KOPT-K1 (cell line): Measurements from ENCODE around the gene TMEM88.
A peak's percentile ranks its signal among the peaks of the same experiment; 100 is the strongest.

ENCODE experiments used
- H3K27ac ChIP-seq: fragments of 200-600 bp; sonication (generic); 2 replicates; pipeline ENCODE4 v1.5.1; 2016; ENCODE audit warnings: antibody characterized with exemption, mild to moderate bottlenecking, low read depth, low read length; ENCODE audit not compliant: poor library complexity, severe bottlenecking
- H3K36me3 ChIP-seq: fragments of 200-600 bp; sonication (generic); 2 replicates; pipeline ENCODE4 v1.5.1; 2017; ENCODE audit warnings: antibody characterized with exemption, mild to moderate bottlenecking, low read length, moderate library complexity; ENCODE audit not compliant: insufficient read depth
- H3K9me3 ChIP-seq: fragments of 200-600 bp; sonication (generic); 2 replicates; pipeline ENCODE4 v1.5.1; 2017; ENCODE audit warnings: antibody characterized with exemption, low read length, mild to moderate bottlenecking; ENCODE audit not compliant: insufficient read depth, poor library complexity, severe bottlenecking

The TMEM88 gene

GRCh38 chr17:7881276-7882054 is 26.6 kb downstream of the TMEM88 start:
- 0 out of 2 replicates have a peak, but pooled peaks cover 5% of the 10 kb centered on the region for H3K36me3 ChIP-seq
- H3K27ac ChIP-seq, result no peak overlapping the region
- no peaks in the 10 kb centered on the region for H3K9me3 ChIP-seq

GRCh38 chr17:7882068-7882467 is 27.2 kb downstream of the TMEM88 start:
- H3K36me3 ChIP-seq, result 0 out of 2 replicates have a peak, but pooled peaks cover 5% of the 10 kb centered on the region
- H3K9me3 ChIP-seq, result no peaks in the 10 kb centered on the region
- H3K27ac ChIP-seq, result no peak overlapping the region

- no peaks in the 10 kb centered on the region for H3K9me3 ChIP-seq
- no peak overlapping the region for H3K27ac ChIP-seq
- H3K36me3 ChIP-seq, result 0 out of 2 replicates have a peak, but pooled peaks cover 5% of the 10 kb centered on the region
Measured at GRCh38 chr17:7882629-7883028, 27.8 kb downstream of the TMEM88 start.

GRCh38 chr17:7883781-7884386 is 29.0 kb downstream of the TMEM88 start:
- H3K27ac ChIP-seq, result peak overlapping the region; percentile 21
- no peaks in the 10 kb centered on the region for H3K9me3 ChIP-seq
- 0 out of 2 replicates have a peak, but pooled peaks cover 5% of the 10 kb centered on the region for H3K36me3 ChIP-seq

GRCh38 chr17:7884581-7885366 is 29.9 kb downstream of the TMEM88 start:
- no peaks in the 10 kb centered on the region for H3K9me3 ChIP-seq
- H3K36me3 ChIP-seq, result peaks cover 10% of the 10 kb centered on the region; the same call in 1 of the 2 replicates
- H3K27ac ChIP-seq, result peak overlapping the region; percentile 93

GRCh38 chr17:7885367-7886226 is 30.7 kb downstream of the TMEM88 start:
- Histone ChIP-seq H3K9me3 (no peaks in the 10 kb centered on the region), H3K27ac (peak overlapping the region; percentile 93), H3K36me3 (peaks cover 16% of the 10 kb centered on the region)

GRCh38 chr17:7886227-7887037 is 31.6 kb downstream of the TMEM88 start:
- peaks cover 22% of the 10 kb centered on the region for H3K36me3 ChIP-seq
- peak overlapping the region; percentile 93 for H3K27ac ChIP-seq
- no peaks in the 10 kb centered on the region for H3K9me3 ChIP-seq

GRCh38 chr17:7887038-7887481 is 32.2 kb downstream of the TMEM88 start:
- H3K27ac ChIP-seq, result peak overlapping the region; percentile 93
- no peaks in the 10 kb centered on the region for H3K9me3 ChIP-seq
- peaks cover 28% of the 10 kb centered on the region for H3K36me3 ChIP-seq

- no peaks in the 10 kb centered on the region for H3K9me3 ChIP-seq
- H3K36me3 ChIP-seq, result peaks cover 33% of the 10 kb centered on the region
Measured at GRCh38 chr17:7887482-7888183, 32.8 kb downstream of the TMEM88 start.

GRCh38 chr17:7888184-7888920 is 33.5 kb downstream of the TMEM88 start, which contains the start of gene CHD3:
TSS of gene CHD3 (plus strand) at chr17:7888789. CDS start at chr17:7889001, 212 bp downstream.
- Histone ChIP-seq H3K27ac (peak within 1 kb of the TSS; percentile 93), H3K36me3 (peaks cover 38% of the 10 kb centered on the region), H3K9me3 (no peaks in the 10 kb centered on the region)

More at GRCh38 chr17:7887482-7888183, 32.8 kb downstream of the TMEM88 start:
- H3K27ac ChIP-seq, result peak overlapping the region; percentile 93

- Histone ChIP-seq H3K9me3 (no peaks in the 10 kb centered on the region), H3K36me3 (peaks cover 48% of the 10 kb centered on the region), H3K27ac (peak overlapping the region; percentile 93)
Measured at GRCh38 chr17:7889166-7889955, 34.5 kb downstream of the TMEM88 start.
